WI38 (cell line): Measurements from ENCODE around the gene GSTM1.

ENCODE experiments used
- H3K4me3 ChIP-seq: 2 replicates; pipeline ENCODE4 v1.5.1; 2011; ENCODE audit warnings: low read depth, mild to moderate bottlenecking, control low read depth, low read length
- CTCF ChIP-seq: IDR thresholded peaks from 2 replicates; pipeline ENCODE4 v1.5.1; 2012; ENCODE audit warnings: low read depth, mild to moderate bottlenecking, control low read depth, low read length

The GSTM1 gene

GRCh38 chr1:109687641-109688499, at the start of gene GSTM1:
Gene GSTM1 (plus strand): TSS chr1:109687817. CDS start chr1:109687874, 57 bp downstream.
- TF ChIP-seq CTCF, result no peak
- peak within 1 kb of the TSS; percentile 59 for H3K4me3 ChIP-seq

- no peak overlapping the region for H3K4me3 ChIP-seq
- TF ChIP-seq CTCF, result no peak
Observed at GRCh38 chr1:109639063-109639840, 48.4 kb upstream of the GSTM1 start.

GRCh38 chr1:109639841-109640184, 47.8 kb upstream of the GSTM1 start:
- no peak overlapping the region for H3K4me3 ChIP-seq
- TF ChIP-seq CTCF, result no peak

GRCh38 chr1:109640285-109640865, 47.2 kb upstream of the GSTM1 start:
- no peak overlapping the region for H3K4me3 ChIP-seq
- TF ChIP-seq CTCF, result peak; percentile 93

GRCh38 chr1:109641078-109641740, 46.4 kb upstream of the GSTM1 start:
- no peak for TF ChIP-seq CTCF
- no peak overlapping the region for H3K4me3 ChIP-seq

- H3K4me3 ChIP-seq, result no peak overlapping the region
- no peak for TF ChIP-seq CTCF
Observed at GRCh38 chr1:109641861-109642260, 45.8 kb upstream of the GSTM1 start.
